SK-N-SH (cell line): ENCODE results near the gene MCC. TPM values are rescaled to one million over a fixed set of nuclear protein-coding genes. Genes with fewer than 3 reads are reported as not detected.
A peak's percentile ranks its signal among the peaks of the same experiment; 100 is the strongest.

Experiments used
- CTCF ChIA-PET: fragments of 300-600, 350-600 bp; formaldehyde crosslinking; extraction: SDS; loops from one replicate; lab custom pipeline; 2021; lab: Yijun Ruan, JAX
- POLR2A ChIA-PET: fragments of 350-600 bp; sonication (Branson Sonifier 250); formaldehyde crosslinking; extraction: SDS; loops from one replicate; lab custom pipeline; 2020; ENCODE audit warnings: antibody characterized with exemption, inconsistent platforms; lab: Yijun Ruan, JAX
- DNase-seq: peaks from one replicate; pipeline ENCODE4 v3.0.0; 2012
- H2AFZ ChIP-seq: fragments of 200-600 bp; sonication (generic); 2 replicates; pipeline ENCODE4 v1.8.1; 2016; ENCODE audit warnings: antibody characterized with exemption, mild to moderate bottlenecking, low read depth
- H3F3A ChIP-seq: fragments of 200-600 bp; sonication (generic); replicated peaks from 2 replicates; pipeline ENCODE3; 2016; ENCODE audit warnings: antibody characterized with exemption, mild to moderate bottlenecking; ENCODE audit not compliant: insufficient read depth
- H3K27ac ChIP-seq, 2 experiments: fragments of 200-500 bp in 1 of 2; fragments of 200-600 bp in 1 of 2; sonication (Bioruptor generic) in 1 of 2; sonication (generic), shearing (Covaris generic) in 1 of 2; 2 replicates each; pipeline versions ENCODE4 v1.5.1 to v1.6.1; 2014 to 2016; ENCODE audit warnings: low read depth in 2 of 2, inconsistent platforms in 1 of 2, low read length in 1 of 2, mild to moderate bottlenecking in 1 of 2, mixed read lengths in 1 of 2
- H3K27me3 ChIP-seq: fragments of 200-600 bp; sonication (generic), shearing (Covaris generic); 2 replicates; pipeline ENCODE4 v1.6.1; 2016; ENCODE audit warnings: mixed run types; ENCODE audit not compliant: insufficient read depth
- H3K36me3 ChIP-seq, 2 experiments: fragments of 200-500 bp in 1 of 2; fragments of 200-600 bp in 1 of 2; sonication (Bioruptor generic) in 1 of 2; sonication (generic) in 1 of 2; replicated peaks in 1 of 2; 2 replicates each; pipeline versions ENCODE3 to v1.5.1; 2014 to 2016; ENCODE audit warnings: low read length in 1 of 2, mild to moderate bottlenecking in 1 of 2; ENCODE audit not compliant: insufficient read depth in 2 of 2, control insufficient read depth in 1 of 2
- H3K4me1 ChIP-seq, 2 experiments: fragments of 200-500 bp in 1 of 2; fragments of 200-600 bp in 1 of 2; sonication (Bioruptor generic) in 1 of 2; sonication (generic), shearing (Covaris generic) in 1 of 2; 2 replicates each; pipeline versions ENCODE4 v1.5.1 to v1.6.1; 2014 to 2016; ENCODE audit warnings: low read depth in 1 of 2, low read length in 1 of 2, mixed run types in 1 of 2; ENCODE audit not compliant: insufficient read depth in 2 of 2, control insufficient read depth in 1 of 2
- H3K4me2 ChIP-seq: fragments of 200-600 bp; sonication (generic), shearing (Covaris generic); 2 replicates; pipeline ENCODE4 v1.6.1; 2017; ENCODE audit warnings: mixed run types
- H3K4me3 ChIP-seq, 2 experiments: fragments of 200-500 bp in 1 of 2; fragments of 200-600 bp in 1 of 2; sonication (Bioruptor generic) in 1 of 2; sonication (generic), shearing (Covaris generic) in 1 of 2; 2 replicates each; pipeline versions ENCODE4 v1.5.1 to v1.8.1; 2014 to 2016; ENCODE audit warnings: low read depth in 2 of 2, inconsistent platforms in 1 of 2, low read length in 1 of 2, mild to moderate bottlenecking in 1 of 2, mixed read lengths in 1 of 2, moderate library complexity in 1 of 2
- H3K79me2 ChIP-seq: fragments of 200-600 bp; sonication (generic); 2 replicates; pipeline ENCODE4 v1.8.1; 2017; ENCODE audit warnings: mild to moderate bottlenecking; ENCODE audit not compliant: insufficient read depth
- H3K9ac ChIP-seq: fragments of 200-600 bp; sonication (generic); 2 replicates; pipeline ENCODE4 v1.6.1; 2017; ENCODE audit warnings: mixed run types
- H3K9me2 ChIP-seq: fragments of 200-600 bp; sonication (generic); 2 replicates; pipeline ENCODE4 v1.6.1; 2017; ENCODE audit warnings: mixed run types
- H3K9me3 ChIP-seq: fragments of 200-600 bp; sonication (generic); 2 replicates; pipeline ENCODE4 v1.6.1; 2017; ENCODE audit warnings: mixed run types, mild to moderate bottlenecking, moderate library complexity
- H4K20me1 ChIP-seq: fragments of 200-600 bp; sonication (generic); 2 replicates; pipeline ENCODE4 v1.6.1; 2017; ENCODE audit warnings: mild to moderate bottlenecking, mixed run types; ENCODE audit not compliant: insufficient read depth
- EP300 ChIP-seq, 2 experiments: IDR thresholded peaks; 2 replicates each; pipeline versions ENCODE4 v1.4.0 to v1.6.1; 2012; ENCODE audit warnings: borderline replicate concordance in 1 of 2, low read depth in 1 of 2, low read length in 1 of 2
- GABPA ChIP-seq: IDR thresholded peaks from 2 replicates; pipeline ENCODE4 v1.4.0; 2012; ENCODE audit warnings: low read depth, mild to moderate bottlenecking
- GATA2 ChIP-seq: sonication (generic); formaldehyde crosslinking; IDR thresholded peaks from 2 replicates; pipeline ENCODE4 v1.5.0; 2020; ENCODE audit warnings: mild to moderate bottlenecking, missing genetic modification reagents
- JUND ChIP-seq: IDR thresholded peaks from 2 replicates; pipeline ENCODE4 v1.4.0; 2012
- MAX ChIP-seq: IDR thresholded peaks from 2 replicates; pipeline ENCODE4 v1.4.0; 2012; ENCODE audit warnings: low read depth
- MEF2A ChIP-seq: IDR thresholded peaks from 2 replicates; pipeline ENCODE4 v1.4.0; 2012; ENCODE audit warnings: low read depth, borderline replicate concordance
- RCOR1 ChIP-seq: fragments of 150-350 bp; IDR thresholded peaks from 2 replicates; pipeline ENCODE4 v1.6.1; 2017; ENCODE audit warnings: antibody characterized with exemption, low read length
- RXRA ChIP-seq: IDR thresholded peaks from 2 replicates; pipeline ENCODE4 v1.4.0; 2012; ENCODE audit warnings: low read depth, mild to moderate bottlenecking, borderline replicate concordance
- TCF12 ChIP-seq: IDR thresholded peaks from 2 replicates; pipeline ENCODE4 v1.4.0; 2012
- TEAD4 ChIP-seq: IDR thresholded peaks from 2 replicates; pipeline ENCODE4 v1.4.0; 2012; ENCODE audit warnings: mild to moderate bottlenecking, borderline replicate concordance; ENCODE audit not compliant: insufficient read depth
- USF1 ChIP-seq: IDR thresholded peaks from 2 replicates; pipeline ENCODE4 v1.4.0; 2012; ENCODE audit warnings: low read depth, borderline replicate concordance
- USF2 ChIP-seq: fragments of 150-350 bp; IDR thresholded peaks from 2 replicates; pipeline ENCODE4 v1.6.1; 2017; ENCODE audit warnings: antibody characterized with exemption, low read length, low read depth, borderline replicate concordance
- WGBS: methylation state at CpG from one replicate; pipeline ENCODE4 v1.1.6; 2017; ENCODE audit warnings: low lambda C conversion rate; 5-methylcytosine and 5-hydroxymethylcytosine counted together
- polyA plus RNA-seq, 3 experiments: library from polyadenylated mRNA; depleted of rRNA; stranded (reverse); fragments of >200 nt; gene quantifications; 2 replicates each; pipeline ENCODE4 v1.2.3, GENCODE V29; 2012

MCC gene
- polyA plus RNA-seq, 1 of the 3 experiments (the other 2 are of a cell fraction): 3.6 TPM

GRCh38 chr5:113371721-113372196, 116.5 kb downstream of the MCC start:
- CTCF ChIA-PET: interaction anchor here (1.0 to 1.1 kb wide), 4 partner anchors 10 to 241 kb away, joined by 3 to 5 read pairs (median 3); no protein-coding TSS in a partner anchor
- DNase-seq: no peak
- no peak overlapping the region for H3K4me2 ChIP-seq

GRCh38 chr5:113367586-113367985, 120.7 kb downstream of the MCC start:
- POLR2A ChIA-PET: no interaction called here
- Histone ChIP-seq H4K20me1 (no peaks in the 10 kb centered on the region), H3K9ac (no peak overlapping the region), H3K9me2 (no peaks in the 10 kb centered on the region), H3K4me2 (no peak overlapping the region), H2AFZ (no peak overlapping the region), H3K4me3 (no peak overlapping the region), H3K9me3 (no peaks in the 10 kb centered on the region)
- WGBS: 73% methylated on average over 1 of the region's 1 CpG
- TF ChIP-seq RCOR1 (peak; percentile 34; the same call in 1 of the 2 replicates), TCF12 (no peak), EP300 (IDR thresholded peaks at IDR 0.05; ENCODE audit: borderline replicate concordance in 1 of 2, low read depth in 1 of 2, low read length in 1 of 2) (peak in 1 of 2 experiments; percentile 51; a peak in 1 of 4 replicates), GATA2 (CRISPR knock-in tag) (peak; percentile 36; the same call in 1 of the 2 replicates)
- TF ChIP-seq, all 33 proteins: peak for 3
- no peaks in the 10 kb centered on the region for H3K27me3 ChIP-seq
- CTCF ChIA-PET: interaction anchor here (0.6 to 2.1 kb wide), 4 partner anchors 12 to 612 kb away, joined by 3 to 8 read pairs (median 4); no protein-coding TSS in a partner anchor
- peaks cover 0 to 2% of the 10 kb centered on the region in 2 experiments; a peak in 2 of 4 replicates for H3K4me1 ChIP-seq
- H3K79me2 ChIP-seq: no peaks in the 10 kb centered on the region
- DNase-seq: peak; percentile 41
- no peaks in the 10 kb centered on the region for H3F3A ChIP-seq
- no peak overlapping the region for H3K27ac ChIP-seq
- H3K36me3 ChIP-seq: no peaks in the 10 kb centered on the region

More at GRCh38 chr5:113371721-113372196, 116.5 kb downstream of the MCC start:
- H3K9ac ChIP-seq: no peak overlapping the region
- H3F3A ChIP-seq: no peaks in the 10 kb centered on the region
- no peak overlapping the region for H3K27ac ChIP-seq
- no peaks in the 10 kb centered on the region; the same call in 1 of the 2 replicates for H3K79me2 ChIP-seq
- no peaks in the 10 kb centered on the region for H3K9me3 ChIP-seq
- H3K4me3 ChIP-seq: no peak overlapping the region
- H4K20me1 ChIP-seq: no peaks in the 10 kb centered on the region
- TF ChIP-seq JUND: no peak
- no peak for TF ChIP-seq MAX
- TF ChIP-seq TCF12: no peak
- no peak for TF ChIP-seq TEAD4
- no peak for TF ChIP-seq USF1
- TF ChIP-seq RXRA: no peak
- TF ChIP-seq GABPA: no peak
- TF ChIP-seq MEF2A: no peak
- TF ChIP-seq USF2: no peak
- 56% methylated on average over 2 of the region's 2 CpGs for WGBS
- POLR2A ChIA-PET: no interaction called here
- no peaks in the 10 kb centered on the region for H3K36me3 ChIP-seq
- no peaks in the 10 kb centered on the region for H3K27me3 ChIP-seq
- H3K9me2 ChIP-seq: no peaks in the 10 kb centered on the region
- no peak overlapping the region for H2AFZ ChIP-seq
- peaks cover 0 to 2% of the 10 kb centered on the region in 2 experiments; a peak in 2 of 4 replicates for H3K4me1 ChIP-seq
